ENCODE data around the gene PAM. TPM values are rescaled to one million over a fixed set of nuclear protein-coding genes. Genes with fewer than 3 reads are reported as not detected.

PAM gene
- total and polyA plus RNA-seq, 7 experiments from 2014 or later, result 10.3 to 36.6 (median 13.6) TPM

GRCh38 chr5:102974177-102974576 is 219.1 kb downstream of the PAM start:
- H3K27ac Mint-ChIP-seq, result peak overlapping the region in 1 of 9 donors; percentile 64
- ChIA-PET CTCF (no interaction called here), POLR2A (interaction anchor here (1.0 kb wide), 1 partner anchor 16 kb away, joined by 3 read pairs; no protein-coding TSS in a partner anchor)
- peaks cover 0 to 5% (median 0%) of the 10 kb centered on the region in 7 donors for H3K4me1 Mint-ChIP-seq
- no peaks in the 10 kb centered on the region for H3K27me3 Mint-ChIP-seq
- H3K9me3 Mint-ChIP-seq, result no peaks in the 10 kb centered on the region
- H3K9me3 ChIP-seq (ENCODE audit: control insufficient read depth in 2 of 3, low read length in 3 of 3), result no peaks in the 10 kb centered on the region
- peaks cover 0 to 13% (median 0%) of the 10 kb centered on the region in 5 donors for H3K36me3 Mint-ChIP-seq
- H3K27me3 ChIP-seq (ENCODE audit: control insufficient read depth in 2 of 2, insufficient read depth in 2 of 2, low read length in 2 of 2), result no peaks in the 10 kb centered on the region
- DNase-seq (no peak), ATAC-seq (no peak)
- H3K27ac ChIP-seq (ENCODE audit: low read depth, low read length), result no peak overlapping the region
- intact Hi-C loops (cut with micrococcal nuclease), result loop anchor here (5.0 kb wide), 4 partner anchors 163 to 437 kb away; no protein-coding TSS in a partner anchor
- no peaks in the 10 kb centered on the region for H3K36me3 ChIP-seq (ENCODE audit: control insufficient read depth in 2 of 3, insufficient read depth in 3 of 3, low read length in 3 of 3)
- no peaks in the 10 kb centered on the region for H3K4me1 ChIP-seq (ENCODE audit: control insufficient read depth in 2 of 2, insufficient read depth in 2 of 2, low read length in 2 of 2)
- no peak overlapping the region for H3K4me3 ChIP-seq (ENCODE audit: low read length)
- no peak overlapping the region for H3K4me3 Mint-ChIP-seq

- H3K27me3 ChIP-seq (ENCODE audit: control insufficient read depth in 2 of 2, insufficient read depth in 2 of 2, low read length in 2 of 2), result no peaks in the 10 kb centered on the region
- no peak for ATAC-seq
- intact Hi-C loops (cut with micrococcal nuclease), result no loop called here
Measured at GRCh38 chr5:102975045-102975444, 219.9 kb downstream of the PAM start.

GRCh38 chr5:102975457-102976182 is 220.5 kb downstream of the PAM start:
- no peaks in the 10 kb centered on the region for H3K27me3 ChIP-seq (ENCODE audit: control insufficient read depth in 2 of 2, insufficient read depth in 2 of 2, low read length in 2 of 2)
- H3K4me3 ChIP-seq (ENCODE audit: low read length), result no peak overlapping the region
- H3K27ac ChIP-seq (ENCODE audit: low read depth, low read length), result no peak overlapping the region
- H3K27ac Mint-ChIP-seq, result no peak overlapping the region
- no peaks in the 10 kb centered on the region for H3K9me3 Mint-ChIP-seq
- no peaks in the 10 kb centered on the region for H3K27me3 Mint-ChIP-seq
- ChIA-PET CTCF (no interaction called here), POLR2A (no interaction called here)
- no peaks in the 10 kb centered on the region for H3K9me3 ChIP-seq (ENCODE audit: control insufficient read depth in 2 of 3, low read length in 3 of 3)
- H3K4me1 ChIP-seq (ENCODE audit: control insufficient read depth in 2 of 2, insufficient read depth in 2 of 2, low read length in 2 of 2), result no peaks in the 10 kb centered on the region
- peaks cover 0 to 13% (median 0%) of the 10 kb centered on the region in 5 donors for H3K36me3 Mint-ChIP-seq
- no peak overlapping the region for H3K4me3 Mint-ChIP-seq
- no peaks in the 10 kb centered on the region for H3K36me3 ChIP-seq (ENCODE audit: control insufficient read depth in 2 of 3, insufficient read depth in 3 of 3, low read length in 3 of 3)
- ATAC-seq (no peak), DNase-seq (no peak)
- H3K4me1 Mint-ChIP-seq, result peaks cover 0 to 5% (median 0%) of the 10 kb centered on the region in 7 donors
- intact Hi-C loops (cut with micrococcal nuclease), result no loop called here

More at GRCh38 chr5:102975045-102975444, 219.9 kb downstream of the PAM start:
- no peaks in the 10 kb centered on the region for H3K9me3 Mint-ChIP-seq
- ChIA-PET POLR2A (no interaction called here), CTCF (no interaction called here)
- DNase-seq, result no peak
- no peak overlapping the region for H3K27ac ChIP-seq (ENCODE audit: low read depth, low read length)
- H3K4me3 Mint-ChIP-seq, result no peak overlapping the region
- no peaks in the 10 kb centered on the region for H3K9me3 ChIP-seq (ENCODE audit: control insufficient read depth in 2 of 3, low read length in 3 of 3)
- peaks cover 0 to 5% (median 0%) of the 10 kb centered on the region in 7 donors for H3K4me1 Mint-ChIP-seq
- H3K4me3 ChIP-seq (ENCODE audit: low read length), result no peak overlapping the region
- H3K36me3 Mint-ChIP-seq, result peaks cover 0 to 13% (median 0%) of the 10 kb centered on the region in 5 donors
- H3K36me3 ChIP-seq (ENCODE audit: control insufficient read depth in 2 of 3, insufficient read depth in 3 of 3, low read length in 3 of 3), result no peaks in the 10 kb centered on the region
- H3K27ac Mint-ChIP-seq, result no peak overlapping the region
- no peaks in the 10 kb centered on the region for H3K27me3 Mint-ChIP-seq
- H3K4me1 ChIP-seq (ENCODE audit: control insufficient read depth in 2 of 2, insufficient read depth in 2 of 2, low read length in 2 of 2), result no peaks in the 10 kb centered on the region

- peaks cover 0 to 13% (median 3%) of the 10 kb centered on the region in 3 experiments for H3K9me3 ChIP-seq (ENCODE audit: control insufficient read depth in 2 of 3, low read length in 3 of 3)
- Mint-ChIP-seq H3K4me1 (no peaks in the 10 kb centered on the region), H3K9me3 (peaks cover 3 to 37% (median 15%) of the 10 kb centered on the region in 11 donors), H3K27me3 (no peaks in the 10 kb centered on the region), H3K4me3 (no peak overlapping the region), H3K27ac (no peak overlapping the region), H3K36me3 (peaks cover 11 to 22% (median 17%) of the 10 kb centered on the region in 5 donors)
- no peaks in the 10 kb centered on the region for H3K4me1 ChIP-seq (ENCODE audit: control insufficient read depth in 2 of 2, insufficient read depth in 2 of 2, low read length in 2 of 2)
- no peak overlapping the region for H3K4me3 ChIP-seq (ENCODE audit: low read length)
- DNase-seq, result no peak
- ChIA-PET POLR2A (no interaction called here), CTCF (no interaction called here)
- no peaks in the 10 kb centered on the region for H3K36me3 ChIP-seq (ENCODE audit: control insufficient read depth in 2 of 3, insufficient read depth in 3 of 3, low read length in 3 of 3)
- no peaks in the 10 kb centered on the region for H3K27me3 ChIP-seq (ENCODE audit: control insufficient read depth in 2 of 2, insufficient read depth in 2 of 2, low read length in 2 of 2)
- no peak overlapping the region for H3K27ac ChIP-seq (ENCODE audit: low read depth, low read length)
- intact Hi-C loops (cut with micrococcal nuclease), result no loop called here
- no peak for ATAC-seq
Measured at GRCh38 chr5:102981957-102982635, 227.0 kb downstream of the PAM start.

DNA sequence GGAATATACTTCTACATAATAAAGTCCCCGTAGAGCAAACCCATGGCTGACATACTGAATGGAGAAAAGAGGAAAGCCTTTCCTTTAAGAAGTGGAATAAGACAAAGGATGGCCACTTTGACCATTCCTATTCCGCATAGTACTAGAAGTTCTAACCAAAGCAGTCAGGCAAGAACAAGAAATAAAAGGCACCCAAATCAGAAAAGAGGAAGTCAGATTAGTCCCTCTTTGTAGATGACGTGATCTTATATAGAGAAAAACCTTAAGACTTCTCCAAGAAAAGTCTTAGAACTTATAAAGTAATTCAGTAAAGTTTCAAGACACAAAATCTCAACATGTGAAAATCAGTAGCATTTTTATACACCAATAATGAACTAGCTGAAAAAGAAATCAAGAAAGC is 231.0 kb downstream of the PAM start:
- Mint-ChIP-seq H3K27ac (no peak overlapping the region), H3K36me3 (peaks cover 11 to 20% (median 15%) of the 10 kb centered on the region in 5 donors), H3K4me1 (no peaks in the 10 kb centered on the region), H3K27me3 (no peaks in the 10 kb centered on the region), H3K4me3 (no peak overlapping the region), H3K9me3 (peaks cover 3 to 35% (median 15%) of the 10 kb centered on the region in 11 donors)
- H3K9me3 ChIP-seq (ENCODE audit: control insufficient read depth in 2 of 3, low read length in 3 of 3), result peaks cover 0 to 13% (median 3%) of the 10 kb centered on the region in 3 experiments
- H3K4me3 ChIP-seq (ENCODE audit: low read length), result no peak overlapping the region
- DNase-seq (no peak), ATAC-seq (no peak)
- H3K4me1 ChIP-seq (ENCODE audit: control insufficient read depth in 2 of 2, insufficient read depth in 2 of 2, low read length in 2 of 2), result no peaks in the 10 kb centered on the region
- no peaks in the 10 kb centered on the region for H3K36me3 ChIP-seq (ENCODE audit: control insufficient read depth in 2 of 3, insufficient read depth in 3 of 3, low read length in 3 of 3)
- H3K27ac ChIP-seq (ENCODE audit: low read depth, low read length), result no peak overlapping the region
- intact Hi-C loops (cut with micrococcal nuclease), result no loop called here
- ChIA-PET CTCF (no interaction called here), POLR2A (no interaction called here)
- H3K27me3 ChIP-seq (ENCODE audit: control insufficient read depth in 2 of 2, insufficient read depth in 2 of 2, low read length in 2 of 2), result no peaks in the 10 kb centered on the region

- Mint-ChIP-seq H3K9me3 (peaks cover 0 to 14% (median 6%) of the 10 kb centered on the region in 11 donors), H3K36me3 (peaks cover 0 to 4% (median 3%) of the 10 kb centered on the region in 5 donors), H3K27me3 (no peaks in the 10 kb centered on the region), H3K4me3 (no peak overlapping the region), H3K27ac (no peak overlapping the region), H3K4me1 (no peaks in the 10 kb centered on the region)
- ATAC-seq (no peak), DNase-seq (no peak)
- ChIA-PET CTCF (no interaction called here), POLR2A (no interaction called here)
- Histone ChIP-seq H3K4me3 (ENCODE audit: low read length) (no peak overlapping the region), H3K9me3 (ENCODE audit: control insufficient read depth in 2 of 3, low read length in 3 of 3) (no peaks in the 10 kb centered on the region), H3K4me1 (ENCODE audit: control insufficient read depth in 2 of 2, insufficient read depth in 2 of 2, low read length in 2 of 2) (no peaks in the 10 kb centered on the region), H3K27me3 (ENCODE audit: control insufficient read depth in 2 of 2, insufficient read depth in 2 of 2, low read length in 2 of 2) (no peaks in the 10 kb centered on the region), H3K27ac (ENCODE audit: low read depth, low read length) (no peak overlapping the region), H3K36me3 (ENCODE audit: control insufficient read depth in 2 of 3, insufficient read depth in 3 of 3, low read length in 3 of 3) (no peaks in the 10 kb centered on the region)
- intact Hi-C loops (cut with micrococcal nuclease), result no loop called here
Measured at GRCh38 chr5:102988459-102988858, 233.4 kb downstream of the PAM start.

Measured in naive thymus-derived CD4-positive, alpha-beta T cell (primary cell).